RKO (cell line): Measurements from ENCODE around the gene KLC1.
"Not testable (repeated sequence)": the region's sequence is repeated elsewhere in the genome, so short reads cannot be mapped to it uniquely, and the experiment has no call there.

ENCODE experiments used
- DNase-seq: peaks from one replicate; pipeline ENCODE4 v3.0.0-alpha.2; 2016; ENCODE audit warnings: low spot score

The KLC1 gene

GRCh38 chr14:103690332-103690731 lies 61.3 kb downstream of the KLC1 start:
- DNase-seq = no peak

GRCh38 chr14:103691655-103692054 lies 62.6 kb downstream of the KLC1 start:
- DNase-seq = not testable (repeated sequence)

GRCh38 chr14:103692159-103692558 lies 63.1 kb downstream of the KLC1 start:
- DNase-seq = no peak

GRCh38 chr14:103692871-103693270 lies 63.9 kb downstream of the KLC1 start:
- DNase-seq = no peak

- DNase-seq = no peak
Observed at GRCh38 chr14:103693515-103693914, 64.5 kb downstream of the KLC1 start.

- DNase-seq = no peak
Observed at GRCh38 chr14:103694572-103695026, 65.6 kb downstream of the KLC1 start.

GRCh38 chr14:103695296-103696069 lies 66.5 kb downstream of the KLC1 start:
- no peak for DNase-seq

- DNase-seq = no peak
Observed at GRCh38 chr14:103696070-103696402, 67.0 kb downstream of the KLC1 start.

- DNase-seq = no peak
Observed at GRCh38 chr14:103696466-103697071, 67.6 kb downstream of the KLC1 start.

GRCh38 chr14:103697206-103697602 lies 68.2 kb downstream of the KLC1 start:
- DNase-seq = no peak

GRCh38 chr14:103697603-103698379 lies 68.8 kb downstream of the KLC1 start:
- no peak for DNase-seq

- DNase-seq = no peak
Observed at GRCh38 chr14:103698380-103699260, 69.6 kb downstream of the KLC1 start.

GRCh38 chr14:103699261-103699661 lies 70.2 kb downstream of the KLC1 start:
- DNase-seq = no peak

GRCh38 chr14:103699901-103700752 lies 71.1 kb downstream of the KLC1 start:
- no peak for DNase-seq

- DNase-seq = no peak
Observed at GRCh38 chr14:103700753-103701490, 71.9 kb downstream of the KLC1 start.

- DNase-seq = no peak
Observed at GRCh38 chr14:103702095-103702494, 73.1 kb downstream of the KLC1 start.

- no peak for DNase-seq
Observed at GRCh38 chr14:103702497-103703432, 73.8 kb downstream of the KLC1 start.

GRCh38 chr14:103703433-103704385 lies 74.7 kb downstream of the KLC1 start:
- no peak for DNase-seq
